Measurements from ENCODE around the gene FOXRED1. TPM values are rescaled to one million over a fixed set of nuclear protein-coding genes. Genes with fewer than 3 reads are reported as not detected.

Gene FOXRED1
- total and polyA plus RNA-seq, 2 of the 13 experiments (the other 11 are each of a cell fraction or from before 2014, with no cell fraction given) = 29.6 to 42.9 TPM

DNA sequence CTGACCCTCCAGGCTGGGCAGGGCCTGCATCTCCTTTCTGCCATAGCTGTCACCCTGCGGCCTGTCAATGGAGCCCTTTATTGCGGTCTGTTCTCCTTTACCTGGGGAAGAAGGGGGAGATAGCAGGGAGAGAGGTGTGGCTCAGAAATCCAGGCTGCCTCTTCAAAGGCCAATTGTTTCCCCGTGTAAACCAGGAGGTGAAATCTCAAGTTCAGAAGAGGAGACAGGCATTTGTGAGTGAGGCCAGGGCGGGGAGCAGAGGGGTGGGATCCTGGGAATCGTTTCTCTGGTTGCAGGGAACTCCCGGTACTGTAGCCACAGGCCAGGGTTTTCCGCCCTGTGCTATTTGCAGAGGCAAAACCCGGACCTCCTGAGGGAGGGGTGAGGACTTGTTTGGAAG lies 44.0 kb downstream of the FOXRED1 start:
- POLR2A ChIA-PET = no interaction called here
- H3K9ac ChIP-seq (ENCODE audit: insufficient read depth, low read depth, low read length) = no peak overlapping the region
- no peaks in the 10 kb centered on the region for H3K79me2 ChIP-seq (ENCODE audit: insufficient read depth, low read length)
- H3K4me3 ChIP-seq (replicated peaks in 1 of 3; ENCODE audit: insufficient read depth in 1 of 3, low read depth in 2 of 3, low read length in 3 of 3) = no peak overlapping the region
- CTCF ChIA-PET (ENCODE audit: low intra/inter-chr PET ratio, low total read pairs) = no interaction called here
- H4K20me1 ChIP-seq (ENCODE audit: insufficient read depth, low read length) = no peaks in the 10 kb centered on the region
- no peak for TF ChIP-seq SP140L (CRISPR knock-in tag; IDR thresholded peaks at IDR 0.05; ENCODE audit: borderline replicate concordance)
- TF ChIP-seq SMARCE1 (IDR thresholded peaks at IDR 0.05; ENCODE audit: borderline replicate concordance) = no peak
- no peak for TF ChIP-seq ZNF878 (CRISPR knock-in tag; IDR thresholded peaks at IDR 0.05)
- no peak for TF ChIP-seq ZNF343 (CRISPR knock-in tag; IDR thresholded peaks at IDR 0.05)
- no peak for TF ChIP-seq CEBPZ (IDR thresholded peaks at IDR 0.05; ENCODE audit: low read length)
- TF ChIP-seq ZNF101 (CRISPR knock-in tag; IDR thresholded peaks at IDR 0.05; ENCODE audit: borderline replicate concordance, low read depth) = no peak
- TF ChIP-seq, protein P1, sequence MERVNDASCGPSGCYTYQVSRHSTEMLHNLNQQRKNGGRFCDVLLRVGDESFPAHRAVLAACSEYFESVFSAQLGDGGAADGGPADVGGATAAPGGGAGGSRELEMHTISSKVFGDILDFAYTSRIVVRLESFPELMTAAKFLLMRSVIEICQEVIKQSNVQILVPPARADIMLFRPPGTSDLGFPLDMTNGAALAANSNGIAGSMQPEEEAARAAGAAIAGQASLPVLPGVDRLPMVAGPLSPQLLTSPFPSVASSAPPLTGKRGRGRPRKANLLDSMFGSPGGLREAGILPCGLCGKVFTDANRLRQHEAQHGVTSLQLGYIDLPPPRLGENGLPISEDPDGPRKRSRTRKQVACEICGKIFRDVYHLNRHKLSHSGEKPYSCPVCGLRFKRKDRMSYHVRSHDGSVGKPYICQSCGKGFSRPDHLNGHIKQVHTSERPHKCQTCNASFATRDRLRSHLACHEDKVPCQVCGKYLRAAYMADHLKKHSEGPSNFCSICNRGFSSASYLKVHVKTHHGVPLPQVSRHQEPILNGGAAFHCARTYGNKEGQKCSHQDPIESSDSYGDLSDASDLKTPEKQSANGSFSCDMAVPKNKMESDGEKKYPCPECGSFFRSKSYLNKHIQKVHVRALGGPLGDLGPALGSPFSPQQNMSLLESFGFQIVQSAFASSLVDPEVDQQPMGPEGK (CRISPR knock-in tag; IDR thresholded peaks at IDR 0.05) = no peak
- TF ChIP-seq CENPT (CRISPR knock-in tag; IDR thresholded peaks at IDR 0.05; ENCODE audit: low read depth) = no peak
- TF ChIP-seq ZNF816 (CRISPR knock-in tag; IDR thresholded peaks at IDR 0.05; ENCODE audit: borderline replicate concordance) = no peak
- no peak for TF ChIP-seq ZNF296 (CRISPR knock-in tag; conservative IDR thresholded peaks at IDR 0.05)
- TF ChIP-seq NR1H2 (CRISPR knock-in tag; IDR thresholded peaks at IDR 0.05; ENCODE audit: borderline replicate concordance, low read depth) = no peak
- TF ChIP-seq SMAD3 (CRISPR knock-in tag; IDR thresholded peaks at IDR 0.05) = no peak
- TF ChIP-seq ZNF430 (CRISPR knock-in tag; IDR thresholded peaks at IDR 0.05) = no peak
- TF ChIP-seq PAWR (CRISPR knock-in tag; IDR thresholded peaks at IDR 0.05; ENCODE audit: borderline replicate concordance) = no peak
- TF ChIP-seq U2AF1 (optimal IDR thresholded peaks at IDR 0.05; ENCODE audit: low read depth, low read length) = no peak
- TF ChIP-seq KLF6 (CRISPR knock-in tag; IDR thresholded peaks at IDR 0.05) = no peak
- no peak for TF ChIP-seq SP4 (CRISPR knock-in tag; IDR thresholded peaks at IDR 0.05)
- no peak for TF ChIP-seq RFXAP (CRISPR knock-in tag; IDR thresholded peaks at IDR 0.05; ENCODE audit: borderline replicate concordance)
- no peak for ATAC-seq
- H3K27me3 ChIP-seq (ENCODE audit: control insufficient read depth in 1 of 2, insufficient read depth in 2 of 2, low read length in 2 of 2) = no peaks in the 10 kb centered on the region
- H3K36me3 ChIP-seq (replicated peaks in 1 of 2; ENCODE audit: control insufficient read depth in 1 of 2, insufficient read depth in 2 of 2, low read length in 2 of 2) = peaks cover 0 to 17% of the 10 kb centered on the region in 2 experiments; a peak in 3 of 5 replicates
- H3K4me2 ChIP-seq (ENCODE audit: low read depth, low read length) = no peak overlapping the region
- H3K27ac ChIP-seq (ENCODE audit: extremely low read length, insufficient read depth, low read length) = no peak overlapping the region
- no peak for FAIRE-seq
- in situ Hi-C loops (cut with HindIII; ENCODE audit: extremely low pct_ligation_motif_present, low pct_unique_long_range_greater_than_20kb) (no loop called here), intact Hi-C loops (cut with micrococcal nuclease; ENCODE audit: unreplicated experiment) (no loop called here)
- H3K9me3 ChIP-seq (ENCODE audit: low read length) = no peaks in the 10 kb centered on the region
- no TSS peak for BruUV-seq (replicated peaks)
- 84% methylated on average over 8 of the region's 8 CpGs for WGBS (ENCODE audit: low lambda C conversion rate)
- no peaks in the 10 kb centered on the region for H3K4me1 ChIP-seq (ENCODE audit: insufficient read depth, low read length)
- no peak for DNase-seq (ENCODE audit: low spot score)
- no peak overlapping the region for H2AFZ ChIP-seq (ENCODE audit: low read length)

Measured in HepG2 (cell line).